Glutamatergic neuron (in vitro differentiated cells): ENCODE data around the gene STK33. TPM values are rescaled to one million over a fixed set of nuclear protein-coding genes. Genes with fewer than 3 reads are reported as not detected.

Source experiments
- DNase-seq: peaks from one replicate; pipeline ENCODE4 v3.0.0; 2022
- H3K27ac Mint-ChIP-seq: one replicate; pipeline ENCODE4 v1.8.0; 2020; ENCODE audit warnings: mild to moderate bottlenecking, mixed read lengths, inconsistent platforms; ENCODE audit not compliant: unreplicated experiment
- H3K27me3 Mint-ChIP-seq: one replicate; pipeline ENCODE4 v1.8.0; 2020; ENCODE audit warnings: mild to moderate bottlenecking, moderate library complexity, mixed read lengths, inconsistent platforms; ENCODE audit not compliant: unreplicated experiment
- H3K36me3 Mint-ChIP-seq: one replicate; pipeline ENCODE4 v1.8.0; 2020; ENCODE audit warnings: mild to moderate bottlenecking, mixed read lengths, inconsistent platforms; ENCODE audit not compliant: unreplicated experiment
- H3K4me1 Mint-ChIP-seq: one replicate; pipeline ENCODE4 v1.8.0; 2020; ENCODE audit warnings: mild to moderate bottlenecking, low read depth, mixed read lengths, inconsistent platforms; ENCODE audit not compliant: unreplicated experiment
- H3K4me3 Mint-ChIP-seq: one replicate; pipeline ENCODE4 v1.8.0; 2020; ENCODE audit warnings: mild to moderate bottlenecking, mixed read lengths, inconsistent platforms; ENCODE audit not compliant: unreplicated experiment
- H3K9me3 Mint-ChIP-seq: one replicate; pipeline ENCODE4 v1.8.0; 2020; ENCODE audit warnings: mild to moderate bottlenecking, moderate library complexity, mixed read lengths, inconsistent platforms; ENCODE audit not compliant: unreplicated experiment
- total RNA-seq: library from RNA; stranded (reverse); fragmentation: NEBNext Ultra II Directional; extraction: Animal tissue kit (Norgen Biotek cat#: 25700); gene quantifications from one replicate; pipeline ENCODE4 v1.2.1, GENCODE V29; 2021; ENCODE audit not compliant: unreplicated experiment
- TF ChIP-seq, protein P1 (sequence below): fragments of 200-600 bp; sonication (generic); IDR thresholded peaks from one replicate; pipeline ENCODE4 v1.5.0; 2021; ENCODE audit not compliant: partially characterized antibody, unreplicated experiment

Gene STK33
- total RNA-seq, 1 donor from 2014 or later, result 8.5 TPM

DNA sequence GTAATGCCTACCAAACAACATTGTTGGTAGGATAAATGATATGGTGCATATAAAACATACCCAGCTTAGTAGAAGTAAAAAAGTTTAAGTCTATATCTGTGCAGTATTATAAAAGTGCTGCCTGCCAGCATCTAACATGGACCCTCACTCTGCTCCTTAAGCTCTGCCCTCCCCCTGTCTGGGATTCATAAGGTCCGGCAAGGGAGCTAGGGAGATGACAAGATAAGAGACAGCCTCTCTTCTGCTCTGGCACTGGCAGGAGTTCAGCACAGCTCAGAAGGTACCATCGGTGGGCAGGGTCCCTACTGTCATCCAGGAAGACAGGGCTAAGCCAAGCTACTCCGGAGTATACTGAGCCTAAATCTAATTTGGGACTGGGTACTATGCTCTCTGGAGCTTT, 45.6 kb upstream of the STK33 start:
- peaks cover 14% of the 10 kb centered on the region for H3K36me3 Mint-ChIP-seq
- TF ChIP-seq, protein P1, sequence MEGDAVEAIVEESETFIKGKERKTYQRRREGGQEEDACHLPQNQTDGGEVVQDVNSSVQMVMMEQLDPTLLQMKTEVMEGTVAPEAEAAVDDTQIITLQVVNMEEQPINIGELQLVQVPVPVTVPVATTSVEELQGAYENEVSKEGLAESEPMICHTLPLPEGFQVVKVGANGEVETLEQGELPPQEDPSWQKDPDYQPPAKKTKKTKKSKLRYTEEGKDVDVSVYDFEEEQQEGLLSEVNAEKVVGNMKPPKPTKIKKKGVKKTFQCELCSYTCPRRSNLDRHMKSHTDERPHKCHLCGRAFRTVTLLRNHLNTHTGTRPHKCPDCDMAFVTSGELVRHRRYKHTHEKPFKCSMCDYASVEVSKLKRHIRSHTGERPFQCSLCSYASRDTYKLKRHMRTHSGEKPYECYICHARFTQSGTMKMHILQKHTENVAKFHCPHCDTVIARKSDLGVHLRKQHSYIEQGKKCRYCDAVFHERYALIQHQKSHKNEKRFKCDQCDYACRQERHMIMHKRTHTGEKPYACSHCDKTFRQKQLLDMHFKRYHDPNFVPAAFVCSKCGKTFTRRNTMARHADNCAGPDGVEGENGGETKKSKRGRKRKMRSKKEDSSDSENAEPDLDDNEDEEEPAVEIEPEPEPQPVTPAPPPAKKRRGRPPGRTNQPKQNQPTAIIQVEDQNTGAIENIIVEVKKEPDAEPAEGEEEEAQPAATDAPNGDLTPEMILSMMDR, result no peak
- no peak overlapping the region for H3K27ac Mint-ChIP-seq
- no peak overlapping the region for H3K4me3 Mint-ChIP-seq
- peaks cover 4% of the 10 kb centered on the region for H3K9me3 Mint-ChIP-seq
- no peaks in the 10 kb centered on the region for H3K27me3 Mint-ChIP-seq
- no peak for DNase-seq
- H3K4me1 Mint-ChIP-seq, result peaks cover 3% of the 10 kb centered on the region

DNA sequence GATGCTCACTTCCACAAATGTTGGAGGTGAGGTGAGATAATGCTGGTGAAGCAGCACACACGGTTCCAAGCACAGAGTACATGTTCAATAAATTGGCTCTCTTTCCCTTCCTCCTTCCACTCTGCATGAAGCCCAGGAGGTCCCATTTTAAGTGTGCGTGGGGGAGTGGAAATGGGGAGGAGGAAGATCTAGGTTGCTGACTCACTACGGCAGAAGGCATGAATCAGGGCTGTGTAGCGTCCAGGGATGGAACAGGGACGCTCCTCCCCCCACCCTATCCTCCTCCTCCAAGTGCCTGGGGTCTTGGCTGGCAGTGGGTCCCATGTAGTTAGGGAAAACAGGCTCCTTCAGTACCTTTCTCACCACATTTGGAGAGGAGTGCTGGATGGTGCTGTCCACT, 44.3 kb upstream of the STK33 start:
- Mint-ChIP-seq H3K27ac (no peak overlapping the region), H3K27me3 (no peaks in the 10 kb centered on the region), H3K9me3 (peaks cover 4% of the 10 kb centered on the region), H3K36me3 (peaks cover 14% of the 10 kb centered on the region), H3K4me3 (peak overlapping the region; percentile 42), H3K4me1 (peaks cover 3% of the 10 kb centered on the region)
- DNase-seq, result no peak
- TF ChIP-seq, protein P1, result no peak

DNA sequence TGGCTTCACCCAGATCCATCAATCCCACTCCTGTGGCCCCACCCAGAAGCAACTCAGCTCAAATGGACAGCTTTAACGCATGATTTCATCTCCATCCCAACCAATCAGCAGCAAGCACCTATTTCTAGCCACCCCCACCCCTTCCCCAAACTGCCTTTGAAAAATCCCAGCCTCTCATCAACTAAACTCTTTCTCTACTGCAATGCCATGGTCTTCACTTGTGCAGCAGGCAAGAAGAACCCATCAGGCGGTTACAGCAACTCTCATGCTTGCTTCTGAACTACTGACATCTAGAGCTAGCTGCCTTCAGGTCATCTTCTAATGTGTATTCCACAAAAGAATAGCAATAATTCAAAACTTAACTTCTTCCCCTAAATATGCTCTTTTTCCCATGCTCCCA, 42.1 kb upstream of the STK33 start:
- H3K4me1 Mint-ChIP-seq, result peaks cover 2% of the 10 kb centered on the region
- H3K27ac Mint-ChIP-seq, result no peak overlapping the region
- peaks cover 14% of the 10 kb centered on the region for H3K36me3 Mint-ChIP-seq
- H3K4me3 Mint-ChIP-seq, result no peak overlapping the region
- no peak for DNase-seq
- H3K27me3 Mint-ChIP-seq, result no peaks in the 10 kb centered on the region
- TF ChIP-seq, protein P1, result no peak
- peaks cover 1% of the 10 kb centered on the region for H3K9me3 Mint-ChIP-seq

DNA sequence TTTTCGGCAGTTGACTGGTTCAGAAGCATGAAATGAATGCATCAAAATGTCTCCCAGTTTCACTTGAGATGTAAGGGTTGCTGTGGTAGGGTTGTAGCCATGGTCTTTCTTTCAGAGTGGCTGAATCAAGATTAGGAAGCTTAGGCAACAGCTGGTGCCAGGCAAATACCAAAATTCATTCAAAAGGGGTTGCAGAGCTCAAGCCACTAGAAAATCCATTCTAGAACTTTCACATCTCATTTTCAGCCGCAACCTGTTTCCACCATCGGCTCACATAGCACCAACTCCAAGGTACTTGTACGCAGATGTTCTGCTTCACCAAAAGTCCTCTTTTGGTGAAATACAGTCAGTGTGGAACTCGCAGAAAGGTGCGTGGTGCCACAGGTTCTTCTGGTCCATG, 40.5 kb upstream of the STK33 start:
- no peak for DNase-seq
- Mint-ChIP-seq H3K27me3 (no peaks in the 10 kb centered on the region), H3K9me3 (peaks cover 1% of the 10 kb centered on the region), H3K27ac (no peak overlapping the region), H3K4me1 (no peaks in the 10 kb centered on the region), H3K4me3 (no peak overlapping the region), H3K36me3 (peaks cover 14% of the 10 kb centered on the region)
- TF ChIP-seq, protein P1, result no peak

DNA sequence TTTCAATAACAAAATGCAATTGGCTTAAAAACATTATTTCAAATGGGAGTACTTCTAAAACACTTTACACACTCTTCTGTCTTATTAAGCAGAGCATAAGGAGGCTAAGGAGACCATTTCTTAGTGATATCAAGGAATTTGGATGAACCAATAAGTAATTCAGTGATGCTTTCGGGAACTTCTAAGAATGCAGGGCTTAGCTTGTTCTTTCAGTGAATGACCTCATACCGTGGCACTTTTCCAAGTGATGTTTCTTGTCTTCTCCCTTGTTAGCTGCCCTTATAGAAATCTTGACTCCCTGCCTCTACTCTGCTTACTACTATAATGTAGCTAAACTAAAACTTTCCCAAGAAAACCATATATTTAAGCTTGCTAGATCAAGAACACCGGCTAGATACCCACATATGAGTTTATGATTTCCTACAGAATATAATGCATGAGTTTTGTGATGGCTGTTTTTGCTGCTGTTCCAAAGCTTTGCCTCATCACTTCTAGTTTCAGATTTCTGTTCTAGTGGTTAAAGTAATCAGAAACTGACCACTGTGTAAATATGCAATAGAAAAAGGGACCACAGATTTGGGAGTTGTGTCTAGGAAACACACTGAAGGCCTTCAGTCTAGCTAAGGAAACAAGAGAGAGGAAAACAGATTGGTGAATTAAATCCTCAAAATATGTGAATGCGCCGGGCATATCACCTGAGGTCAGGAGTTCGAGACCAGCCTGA, 37.5 kb upstream of the STK33 start:
- Mint-ChIP-seq H3K9me3 (no peaks in the 10 kb centered on the region), H3K27ac (no peak overlapping the region), H3K36me3 (peaks cover 9% of the 10 kb centered on the region), H3K4me3 (no peak overlapping the region), H3K27me3 (no peaks in the 10 kb centered on the region), H3K4me1 (no peaks in the 10 kb centered on the region)
- no peak for DNase-seq
- TF ChIP-seq, protein P1, result no peak
